HL-60/S4 (cell line): ENCODE results near the gene ASTN1.

ENCODE experiments used
- in situ Hi-C: fragments of 300-500 bp; cut with MboI; formaldehyde crosslinking; loops from 2 replicates; pipeline ENCODE4 v1.14.3; 2022; ENCODE audit warnings: low sequenced_read_pairs

ASTN1 gene

DNA sequence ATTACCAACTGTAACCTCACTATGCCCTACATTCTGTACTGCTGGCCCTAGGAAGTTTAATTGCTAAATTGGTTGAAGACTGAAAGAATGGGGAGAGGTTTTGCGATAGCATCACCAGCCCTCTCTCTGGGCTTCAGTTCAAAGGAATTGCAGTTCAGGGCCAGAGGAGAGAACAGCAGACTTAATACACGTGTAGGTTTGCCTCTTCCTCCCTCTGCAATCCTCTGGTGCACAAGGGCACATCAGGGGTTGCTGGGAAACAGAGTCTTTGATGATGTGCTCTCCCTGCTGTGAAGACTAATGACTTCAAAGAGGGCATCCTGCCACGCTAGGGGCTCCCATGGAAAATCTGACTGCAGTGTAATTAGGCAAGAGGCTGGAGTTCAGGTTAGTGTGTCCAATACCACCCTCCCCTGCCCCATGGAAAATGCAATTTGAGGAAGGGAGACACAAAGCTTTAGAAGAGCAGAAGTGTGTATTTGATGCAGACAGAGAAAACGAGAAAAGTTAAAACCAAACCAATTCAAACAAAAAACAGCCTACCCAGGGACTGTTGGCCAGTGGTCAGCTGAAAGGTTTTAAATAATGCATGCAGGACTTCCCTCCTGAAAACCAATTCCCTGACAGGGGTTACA, 167.9 kb downstream of the ASTN1 start:
- in situ Hi-C loops: no loop called here

DNA sequence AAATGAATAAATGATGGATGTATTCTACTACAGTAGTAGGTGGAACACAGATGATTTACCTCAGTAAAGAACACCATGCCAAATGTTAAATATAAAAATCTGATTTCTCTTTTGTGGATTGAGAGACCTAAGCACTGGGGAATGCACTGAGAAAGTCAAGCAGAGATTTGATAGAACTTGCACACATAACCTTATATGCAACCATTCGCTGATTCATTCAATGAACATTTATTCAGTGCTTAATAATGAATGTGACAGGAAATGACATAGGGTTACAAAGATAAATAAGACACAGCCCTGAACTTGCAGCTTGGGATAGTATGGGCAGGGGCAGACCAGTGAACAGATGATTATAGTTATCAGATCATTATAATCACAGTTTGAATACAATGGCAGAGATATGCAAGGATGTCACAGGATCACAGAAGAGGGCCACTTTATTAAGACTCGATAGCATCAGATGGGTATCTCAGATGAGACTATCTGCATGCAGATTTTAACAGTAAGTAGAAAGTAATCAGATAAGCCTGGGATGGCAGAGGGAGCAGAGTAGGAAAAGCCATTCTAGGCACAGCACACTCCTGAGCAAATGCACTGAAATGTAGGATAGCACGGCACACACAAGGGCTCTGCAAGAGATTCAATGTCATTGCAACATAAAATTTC, 169.4 kb downstream of the ASTN1 start:
- in situ Hi-C loops: no loop called here

DNA sequence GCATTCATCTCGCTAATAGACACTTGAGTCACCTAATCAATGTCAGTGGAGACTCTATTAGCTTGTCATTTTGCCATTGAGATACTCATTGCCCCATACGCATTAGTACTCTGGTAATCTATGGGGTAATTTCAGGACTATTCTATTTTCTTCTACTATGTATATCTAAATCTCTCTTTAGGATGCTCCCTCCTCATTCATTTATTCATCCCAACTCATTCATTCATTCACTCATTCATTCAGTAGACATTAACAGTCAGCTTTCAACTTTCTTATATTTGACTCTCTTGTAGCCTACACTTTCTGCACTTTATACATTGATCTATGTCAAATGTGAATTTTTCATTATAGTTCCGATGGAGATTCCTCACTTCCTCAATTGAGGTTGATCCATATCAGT, 170.9 kb downstream of the ASTN1 start:
- in situ Hi-C loops: no loop called here

DNA sequence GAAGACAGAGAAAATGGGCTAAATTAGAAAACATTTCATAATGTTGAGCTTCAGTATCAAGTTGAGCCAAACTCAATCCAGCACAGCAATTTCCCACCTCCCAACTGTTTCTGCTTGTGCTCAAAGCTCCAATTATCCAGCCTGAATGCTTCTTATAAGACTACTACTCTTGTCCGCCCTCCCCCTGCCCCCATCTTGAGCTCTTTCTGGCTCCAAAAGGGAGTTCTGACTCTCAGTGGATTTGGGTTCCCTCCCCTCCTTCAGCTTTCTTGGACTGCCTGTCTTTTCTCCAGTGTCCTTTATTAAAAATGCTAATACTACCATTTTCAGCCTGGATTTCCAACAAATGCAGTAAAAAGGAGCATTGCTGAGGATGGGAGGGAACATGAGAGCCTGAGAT, 174.8 kb downstream of the ASTN1 start:
- in situ Hi-C loops: no loop called here

DNA sequence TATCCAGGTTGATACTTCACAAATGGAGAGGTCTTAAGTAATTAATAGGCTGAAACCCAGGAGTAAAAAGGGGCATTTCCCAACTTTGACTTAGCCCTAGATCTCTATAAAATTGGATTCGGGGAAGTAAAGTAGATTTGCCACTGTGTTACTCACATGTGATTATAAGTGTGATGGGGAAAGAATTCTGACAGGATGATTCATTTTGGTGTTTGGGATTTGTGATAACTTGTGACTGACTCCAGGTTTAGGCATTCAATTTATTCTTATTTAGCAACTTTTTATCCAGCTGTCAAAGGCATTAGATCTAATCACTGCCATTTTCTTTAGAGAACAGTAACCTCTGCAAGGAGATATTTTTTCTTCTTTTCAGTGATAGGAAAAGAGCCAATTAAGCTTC, 175.5 kb downstream of the ASTN1 start:
- in situ Hi-C loops: no loop called here

DNA sequence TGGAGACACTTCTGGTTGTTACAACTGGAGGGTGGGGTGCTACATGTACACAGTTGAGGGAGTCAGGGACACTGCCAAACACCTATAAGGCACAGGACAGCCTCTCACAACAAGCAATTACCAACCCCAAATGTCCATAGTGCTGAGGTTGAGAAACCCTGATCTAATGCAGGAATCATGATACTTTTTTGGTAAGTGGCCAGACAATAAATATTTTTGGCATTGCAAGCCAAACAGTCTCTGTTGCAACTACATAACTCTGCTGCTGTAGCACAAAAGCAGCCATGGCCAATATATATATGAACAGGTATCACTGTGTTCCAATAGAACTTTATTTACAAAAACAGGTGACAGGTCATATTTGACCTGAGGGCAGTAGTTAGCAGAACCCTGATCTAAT, 177.5 kb downstream of the ASTN1 start:
- in situ Hi-C loops: no loop called here

DNA sequence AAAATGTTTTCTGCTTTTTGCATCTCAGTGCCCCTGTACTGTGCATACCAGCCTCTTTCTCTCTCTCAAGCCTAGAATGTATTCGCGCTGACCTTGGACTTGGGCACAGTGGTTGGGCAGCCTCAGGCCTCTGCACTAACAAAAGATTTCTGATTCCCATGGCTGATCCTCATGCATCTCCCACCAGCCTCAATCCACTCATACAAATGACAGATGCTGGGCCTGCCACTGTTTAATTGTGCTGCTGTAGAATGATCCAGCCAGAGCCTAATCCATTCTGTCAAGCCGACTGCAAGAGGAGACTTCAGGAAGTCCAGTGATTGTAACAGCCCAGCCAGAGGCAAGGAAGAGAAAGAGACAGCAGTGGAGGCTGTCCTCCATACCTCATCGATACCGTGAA, 180.8 kb downstream of the ASTN1 start:
- in situ Hi-C loops: no loop called here

DNA sequence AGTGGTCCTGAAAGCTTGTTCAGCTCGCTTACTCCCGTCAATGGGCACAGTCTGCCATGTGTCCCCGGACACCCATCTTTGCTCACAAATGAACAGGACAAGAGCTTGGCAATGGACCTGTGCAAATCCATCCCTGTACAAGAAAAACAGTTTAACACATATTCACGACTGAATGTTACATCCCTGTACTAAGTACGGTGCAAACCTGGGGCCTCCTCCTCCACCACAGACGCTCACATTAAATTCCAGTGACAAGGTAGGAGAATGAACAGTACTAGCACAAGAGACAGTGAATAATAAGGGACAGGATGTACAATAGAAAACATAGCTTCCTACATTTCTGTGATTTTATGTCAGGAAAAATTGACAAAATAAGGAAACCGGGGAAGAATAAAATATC, 187.7 kb downstream of the ASTN1 start:
- in situ Hi-C loops: no loop called here

DNA sequence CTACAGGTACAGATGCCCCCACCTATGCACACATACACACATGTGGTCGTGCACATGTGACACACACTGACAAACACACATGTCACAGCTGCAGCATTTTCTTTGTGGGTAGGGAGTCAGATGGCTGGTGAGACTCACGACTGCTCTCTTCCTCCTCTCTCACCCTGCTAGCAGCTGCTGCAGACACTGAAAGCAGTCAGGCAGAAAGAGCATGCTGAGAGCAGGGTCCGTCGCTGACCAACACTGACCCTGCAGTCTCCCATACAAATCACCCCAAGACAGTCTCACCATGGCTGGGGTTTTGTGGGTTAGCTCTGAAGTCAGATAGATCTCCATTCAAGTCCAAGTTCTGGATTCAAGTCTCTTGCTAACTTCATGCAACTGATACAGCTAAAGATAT, 188.3 kb downstream of the ASTN1 start:
- in situ Hi-C loops: no loop called here

DNA sequence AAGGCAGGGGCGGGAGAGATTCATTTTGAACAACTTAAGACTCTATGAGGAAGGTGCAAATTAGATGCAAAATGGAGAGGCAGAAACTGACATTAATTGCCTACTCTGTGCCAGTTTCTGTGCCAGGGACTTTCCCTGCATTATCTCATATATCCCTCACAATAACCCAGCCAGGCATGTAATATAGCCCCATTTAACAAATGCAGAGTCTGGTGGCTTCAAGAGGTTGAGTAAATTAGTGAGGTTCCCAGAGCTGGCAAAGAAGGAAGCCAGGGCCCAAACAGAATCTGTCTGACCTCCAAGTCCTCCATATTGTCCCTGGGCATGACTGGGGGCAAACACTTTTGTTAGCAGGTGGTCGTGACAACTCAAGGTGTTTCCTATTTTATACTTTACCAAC, 199.8 kb downstream of the ASTN1 start:
- in situ Hi-C loops: no loop called here

DNA sequence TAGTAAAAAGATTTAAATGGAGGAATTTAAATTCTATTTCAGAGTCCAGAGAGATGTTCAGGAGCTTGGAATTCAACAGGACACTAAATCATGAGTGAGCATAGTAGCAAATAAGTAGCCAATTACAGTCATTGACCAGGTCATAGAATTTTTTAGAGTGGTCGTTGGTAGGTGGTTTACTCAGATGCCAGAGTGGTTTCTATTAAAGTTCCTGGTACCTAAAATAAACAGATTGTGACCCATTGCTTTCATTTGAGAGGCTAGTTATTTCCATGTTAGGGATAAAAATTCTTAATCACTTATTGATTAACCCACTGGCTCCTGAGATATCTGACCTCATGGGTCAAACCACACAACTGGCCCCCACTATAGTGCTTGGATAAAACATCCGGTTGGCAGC, 201.3 kb downstream of the ASTN1 start:
- in situ Hi-C loops: no loop called here

DNA sequence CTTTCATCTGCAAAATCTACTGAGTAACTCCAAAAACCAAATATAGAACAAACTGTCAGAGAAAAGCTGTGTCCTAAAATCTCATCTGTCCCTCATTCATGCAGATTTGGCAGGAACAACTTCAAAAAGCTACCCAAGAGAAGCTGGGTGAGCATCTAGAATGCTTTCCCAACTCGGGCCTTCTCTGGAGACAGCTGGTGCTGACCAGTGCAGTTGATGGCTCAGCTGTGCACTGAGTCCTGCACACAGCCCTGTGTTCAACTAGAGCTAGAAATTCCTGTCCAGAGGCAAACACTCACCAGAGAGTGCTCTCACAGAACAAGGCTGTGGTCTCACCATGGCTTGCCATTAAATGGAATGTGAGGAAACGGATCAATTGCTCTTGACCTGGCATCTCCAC, 202.8 kb downstream of the ASTN1 start:
- in situ Hi-C loops: no loop called here

DNA sequence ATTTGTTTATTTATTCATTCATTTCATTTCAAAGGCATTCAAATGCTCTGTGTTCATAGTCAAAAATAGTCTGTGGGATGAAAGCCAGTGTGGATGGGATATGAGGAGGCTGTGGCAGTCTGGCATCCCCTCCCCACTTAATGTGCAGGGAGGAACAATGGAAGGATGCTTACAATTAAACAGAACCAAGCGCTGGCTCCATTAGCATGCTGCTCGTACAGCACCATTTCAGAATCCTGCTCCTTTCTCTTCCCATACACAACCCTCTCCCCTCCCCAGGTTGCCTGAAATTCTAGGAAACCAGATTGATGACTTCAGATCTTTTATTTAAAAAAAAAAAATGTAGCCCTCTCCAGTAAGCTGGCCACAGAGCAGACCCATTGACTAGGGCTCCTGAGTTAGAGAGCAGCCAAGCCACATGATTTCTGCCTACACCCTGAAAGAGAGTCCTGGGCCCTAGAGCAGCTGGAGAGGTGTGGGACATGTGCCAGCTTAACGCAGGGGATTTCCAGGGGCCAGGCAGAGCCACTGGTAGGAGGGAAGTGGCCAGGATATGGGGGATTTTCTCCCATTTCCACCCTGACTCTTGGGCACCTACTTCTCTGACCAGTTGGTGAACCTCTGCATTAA, 205.2 kb downstream of the ASTN1 start:
- in situ Hi-C loops: no loop called here

DNA sequence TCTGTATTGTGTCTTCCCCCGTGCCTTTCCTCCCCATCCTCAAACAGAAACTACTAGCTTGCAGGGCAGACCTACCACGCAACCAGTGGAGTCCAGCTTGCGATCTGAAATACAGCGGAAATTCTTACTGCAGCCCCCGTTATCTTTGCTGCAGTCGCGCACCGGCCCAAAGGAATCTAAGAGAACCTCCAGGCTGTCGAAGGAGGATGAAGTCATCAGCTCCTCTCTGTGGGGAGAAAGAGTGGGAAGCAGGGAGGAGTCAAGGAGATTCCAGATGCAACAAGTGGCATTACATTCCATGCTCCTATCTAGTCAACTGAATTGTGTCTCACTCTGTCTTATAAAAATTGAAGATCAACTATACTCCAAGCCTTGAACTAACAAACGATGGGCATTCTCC, 206.9 kb downstream of the ASTN1 start:
- in situ Hi-C loops: no loop called here

DNA sequence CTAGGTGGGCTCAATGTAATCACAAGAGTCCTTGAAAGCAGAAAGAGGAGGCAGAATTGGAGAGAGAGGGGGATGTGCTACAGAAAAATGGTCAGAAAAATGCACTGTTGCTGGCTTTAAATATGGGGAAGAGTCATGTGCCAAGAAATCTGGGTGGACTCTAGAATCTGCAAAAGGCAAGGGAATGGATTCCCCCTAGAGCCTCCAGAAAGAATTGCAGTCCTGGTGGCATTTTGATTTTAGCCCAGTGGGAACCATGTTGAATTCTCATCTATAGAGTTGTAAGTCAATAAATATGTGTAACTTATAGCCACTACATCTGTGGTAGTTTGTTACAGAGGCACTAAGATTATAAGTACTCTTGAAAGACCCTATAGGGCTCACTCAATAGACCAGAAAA, 210.3 kb downstream of the ASTN1 start:
- in situ Hi-C loops: no loop called here

DNA sequence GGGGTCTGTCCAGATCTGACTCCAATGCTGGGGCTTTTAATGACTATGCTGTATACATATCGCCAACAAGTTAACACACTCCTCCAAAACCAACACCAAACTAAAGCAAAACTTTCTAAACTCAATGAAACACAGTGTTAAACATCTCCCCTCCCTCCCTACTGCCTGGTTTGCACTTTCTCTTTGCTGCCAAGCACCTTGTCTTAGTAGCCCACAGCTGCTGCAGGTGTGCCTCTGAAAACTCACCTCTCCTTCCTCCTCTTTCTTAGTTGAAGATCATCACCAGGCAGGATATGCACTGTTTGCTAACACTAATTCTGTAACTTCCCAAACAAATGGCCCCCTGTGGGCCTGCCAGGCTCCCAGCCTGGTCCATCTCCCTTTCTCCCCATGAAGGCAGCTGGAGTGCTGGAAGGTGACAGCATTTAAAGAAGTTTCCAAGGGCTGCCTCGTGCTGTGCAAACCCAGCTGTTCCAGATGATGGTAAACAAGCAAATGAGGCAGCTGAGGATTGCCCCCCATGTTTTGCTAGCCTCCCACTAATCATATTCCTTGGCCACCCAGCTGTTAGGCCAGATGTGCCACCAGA, 213.7 kb downstream of the ASTN1 start:
- in situ Hi-C loops: no loop called here

DNA sequence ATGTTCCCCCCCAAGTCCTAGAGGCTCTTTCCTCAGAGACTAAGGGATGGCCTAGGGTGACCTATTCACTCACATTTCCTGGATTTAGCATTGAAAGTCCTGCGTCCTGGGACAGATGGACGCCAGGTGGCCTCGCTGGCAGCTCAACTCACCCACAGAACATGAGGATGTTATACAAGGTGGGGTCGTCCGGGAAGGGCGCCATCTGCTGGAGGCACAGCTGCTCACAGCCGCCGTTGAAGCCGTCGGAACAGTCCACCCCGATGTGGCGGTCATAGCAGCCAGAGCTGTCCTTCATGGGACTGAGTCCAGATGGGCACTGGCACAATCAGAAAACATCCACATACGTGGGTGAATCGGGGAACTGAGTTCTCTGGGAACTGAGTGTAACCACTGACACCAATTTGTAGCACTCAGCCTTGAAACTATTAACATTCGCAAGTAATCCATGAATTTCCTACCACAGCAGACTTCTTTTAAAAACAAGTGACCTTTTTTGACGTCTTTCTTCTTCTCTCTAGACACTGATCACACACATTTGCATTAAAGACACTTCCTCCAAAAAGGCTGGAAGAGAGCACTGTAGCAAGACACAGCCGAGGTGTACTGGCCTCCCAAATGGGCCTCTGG, 215.4 kb downstream of the ASTN1 start:
- in situ Hi-C loops: no loop called here

DNA sequence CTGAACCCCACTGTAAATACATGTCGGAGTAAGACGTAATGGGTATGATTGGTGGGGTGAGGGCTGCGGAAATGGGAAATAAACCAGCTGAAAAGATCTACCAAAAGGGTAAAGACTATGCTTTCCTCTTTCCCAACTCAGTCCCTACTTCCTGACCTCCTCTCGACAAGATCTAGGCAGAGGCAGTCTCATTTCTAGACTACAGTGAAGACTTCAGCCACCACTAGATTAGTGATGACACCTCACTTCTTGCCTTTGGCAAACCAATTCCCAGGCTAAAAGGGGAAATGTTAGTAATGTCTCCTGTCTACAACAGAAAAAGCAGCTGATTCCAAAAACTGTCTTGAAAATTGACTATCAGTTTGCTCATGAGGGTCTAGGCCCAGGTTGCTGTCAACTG, 219.9 kb downstream of the ASTN1 start:
- in situ Hi-C loops: no loop called here

DNA sequence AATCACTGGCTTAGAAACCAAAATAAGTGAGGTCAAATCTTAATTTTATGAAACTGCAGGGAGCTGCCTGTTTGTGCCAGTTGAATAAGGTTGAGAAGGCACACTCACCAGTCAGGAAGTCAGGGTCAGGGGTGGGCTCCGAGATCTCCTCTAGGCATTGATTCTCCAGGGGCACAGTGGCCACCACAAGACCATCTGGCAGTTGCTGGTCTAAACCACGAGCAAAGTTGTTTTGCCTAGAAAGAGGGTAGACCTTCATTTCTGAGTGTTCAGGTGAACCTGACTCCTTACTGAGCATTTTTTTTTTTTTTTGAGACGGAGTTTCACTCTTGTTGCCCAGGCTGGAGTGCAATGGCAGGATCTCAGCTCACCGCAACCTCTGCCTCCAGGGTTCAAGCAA, 220.7 kb downstream of the ASTN1 start:
- in situ Hi-C loops: no loop called here

DNA sequence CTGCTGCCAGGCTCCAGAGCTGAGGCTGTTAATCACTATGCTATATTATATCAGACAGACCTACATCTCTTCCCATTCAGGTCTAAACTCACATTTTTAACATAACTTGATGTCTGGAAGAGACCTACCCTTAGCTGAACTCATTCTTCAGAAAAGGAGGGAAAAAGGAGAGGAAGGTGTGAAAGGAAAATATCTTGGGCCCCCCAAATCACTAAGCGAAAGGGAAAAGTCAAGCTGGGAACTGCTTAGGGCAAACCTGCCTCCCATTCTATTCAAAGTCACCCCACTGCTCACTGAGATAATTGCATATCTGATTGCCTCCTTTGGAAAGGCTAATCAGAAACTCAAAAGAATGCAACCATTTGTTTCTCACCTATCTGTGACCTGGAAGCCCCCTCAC, 222.2 kb downstream of the ASTN1 start:
- in situ Hi-C loops: no loop called here

DNA sequence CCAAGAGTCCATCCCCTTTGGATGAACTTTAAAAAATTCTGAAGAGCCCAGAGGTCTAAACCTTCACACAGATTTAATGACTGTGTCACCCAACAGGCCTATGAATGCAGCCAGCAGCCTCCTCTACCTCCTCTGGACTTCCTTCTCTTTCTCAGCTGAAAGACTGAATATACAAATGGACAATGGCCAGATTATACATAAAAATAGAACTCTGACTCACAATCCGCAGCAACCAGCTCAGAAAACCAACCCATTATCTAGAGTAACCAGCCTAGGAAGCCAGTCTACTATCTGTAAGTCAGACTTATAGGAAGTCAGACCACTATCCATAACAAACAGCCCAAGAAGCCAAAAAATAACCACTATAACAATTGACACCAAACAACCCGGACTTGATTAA, 224.5 kb downstream of the ASTN1 start:
- in situ Hi-C loops: no loop called here

DNA sequence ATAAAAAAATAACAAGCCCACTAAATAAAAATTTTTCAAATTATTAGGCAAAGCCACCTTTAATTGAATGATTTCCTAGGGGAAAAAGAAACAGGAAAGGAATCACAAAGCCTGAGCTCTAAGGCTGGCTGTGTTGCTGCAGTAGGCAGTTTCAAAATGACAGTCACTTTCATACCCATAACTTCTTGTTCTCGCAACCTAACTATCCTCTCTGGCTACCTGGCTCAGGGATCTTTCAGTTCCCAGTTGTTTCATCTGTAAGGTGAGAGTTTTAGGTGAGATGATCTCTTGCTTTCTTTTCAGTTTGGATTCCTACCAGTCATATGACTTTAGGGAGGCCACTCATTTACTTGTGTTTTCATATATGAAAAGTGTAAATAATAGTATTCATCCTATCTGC, 226.1 kb downstream of the ASTN1 start:
- in situ Hi-C loops: no loop called here
